OCI-LY7 (cell line): ENCODE results near the gene PTPN12.

Experiments used
- CTCF ChIP-seq: fragments of 200-600 bp; sonication (generic); conservative IDR thresholded peaks from 2 replicates; pipeline ENCODE4 v1.5.1; 2014; ENCODE audit warnings: mild to moderate bottlenecking, antibody characterized with exemption, low read length, moderate library complexity, mixed read lengths
- EZH2phosphoT487 ChIP-seq: fragments of 200-600 bp; sonication (generic); IDR thresholded peaks from 2 replicates; pipeline ENCODE4 v1.6.1; 2018; ENCODE audit warnings: low read depth, borderline replicate concordance, mild to moderate bottlenecking, mixed run types, antibody characterized with exemption, low read length, moderate library complexity, mixed read lengths

- TF ChIP-seq CTCF: no peak
- TF ChIP-seq EZH2phosphoT487: no peak
These were observed 32.1 kb upstream of the PTPN12 start for GRCh38 chr7:77504951-77505350.
